HG02759 (cell line): ENCODE results near the gene SIX6.

Source experiments
- ATAC-seq: cut with Tn5 transposase; IDR thresholded peaks from one replicate; pipeline ENCODE4 v1.9.1; 2021; ENCODE audit warnings: mild to moderate bottlenecking, moderate library complexity; ENCODE audit not compliant: unreplicated experiment

SIX6 gene

GRCh38 chr14:60512973-60513571, 4.1 kb downstream of the SIX6 start:
- ATAC-seq = no peak

- no peak for ATAC-seq
These were observed 5.4 kb downstream of the SIX6 start for GRCh38 chr14:60514378-60514740.

GRCh38 chr14:60514741-60515491, 6.0 kb downstream of the SIX6 start:
- ATAC-seq = peak; percentile 64

GRCh38 chr14:60515511-60516289, 6.8 kb downstream of the SIX6 start:
- ATAC-seq = peak; percentile 33

- no peak for ATAC-seq
These were observed 23.5 kb downstream of the SIX6 start for GRCh38 chr14:60532442-60532841.

GRCh38 chr14:60537663-60538062, 28.7 kb downstream of the SIX6 start:
- ATAC-seq = no peak

- ATAC-seq = no peak
These were observed 35.7 kb downstream of the SIX6 start for GRCh38 chr14:60544659-60545058.

GRCh38 chr14:60553808-60554207, 44.9 kb downstream of the SIX6 start:
- ATAC-seq = no peak

- ATAC-seq = peak; percentile 73
These were observed 53.1 kb downstream of the SIX6 start for GRCh38 chr14:60561845-60562746.
